Measurements from ENCODE around the gene SEMA3D. TPM values are rescaled to one million over a fixed set of nuclear protein-coding genes. Genes with fewer than 3 reads are reported as not detected.

The SEMA3D gene
- total RNA-seq, 1 experiment from 2014 or later = 0.61 TPM

- H3K4me3 Mint-ChIP-seq (ENCODE audit: unreplicated experiment) = no peak overlapping the region
These were observed 115.8 kb downstream of the SEMA3D start for GRCh38 chr7:85070967-85071628.

GRCh38 chr7:85068799-85069198 lies 118.1 kb downstream of the SEMA3D start:
- no peak for TF ChIP-seq CTCF (IDR thresholded peaks at IDR 0.05; ENCODE audit: insufficient read depth in 1 of 2, low read depth in 1 of 2, low read length in 1 of 2, severe bottlenecking in 1 of 2, unreplicated experiment in 1 of 2)
- Histone ChIP-seq H3K27me3 (replicated peaks; ENCODE audit: control insufficient read depth, insufficient read depth, low read length) (no peaks in the 10 kb centered on the region), H3K9me3 (no peaks in the 10 kb centered on the region), H3K36me3 (ENCODE audit: control insufficient read depth, insufficient read depth, low read length) (no peaks in the 10 kb centered on the region), H3K4me3 (ENCODE audit: low read depth, low read length) (no peak overlapping the region), H3K4me1 (peaks cover 11% of the 10 kb centered on the region)
- Mint-ChIP-seq H3K9me3 (ENCODE audit: unreplicated experiment) (no peaks in the 10 kb centered on the region), H3K27ac (ENCODE audit: unreplicated experiment) (no peak overlapping the region), H3K27me3 (ENCODE audit: insufficient read depth, unreplicated experiment) (no peaks in the 10 kb centered on the region), H3K36me3 (ENCODE audit: insufficient read depth, unreplicated experiment) (no peaks in the 10 kb centered on the region), H3K4me3 (ENCODE audit: unreplicated experiment) (no peak overlapping the region), H3K4me1 (ENCODE audit: low read depth, unreplicated experiment) (peaks cover 26% of the 10 kb centered on the region)
- ChIA-PET POLR2A (no interaction called here), CTCF (no interaction called here)
- intact Hi-C loops (cut with micrococcal nuclease; ENCODE audit: unreplicated experiment) = no loop called here
- no peak for DNase-seq
- no TSS peak for BruUV-seq (replicated peaks)

More at GRCh38 chr7:85070967-85071628, 115.8 kb downstream of the SEMA3D start:
- BruUV-seq (replicated peaks) = no TSS peak
- H3K4me1 Mint-ChIP-seq (ENCODE audit: low read depth, unreplicated experiment) = peaks cover 28% of the 10 kb centered on the region
- intact Hi-C loops (cut with micrococcal nuclease; ENCODE audit: unreplicated experiment) = no loop called here
- POLR2A ChIA-PET = no interaction called here
- Histone ChIP-seq H3K4me1 (peaks cover 25% of the 10 kb centered on the region), H3K4me3 (ENCODE audit: low read depth, low read length) (no peak overlapping the region), H3K9me3 (no peaks in the 10 kb centered on the region), H3K27me3 (replicated peaks; ENCODE audit: control insufficient read depth, insufficient read depth, low read length) (no peaks in the 10 kb centered on the region), H3K36me3 (ENCODE audit: control insufficient read depth, insufficient read depth, low read length) (no peaks in the 10 kb centered on the region)
- no peaks in the 10 kb centered on the region for H3K27me3 Mint-ChIP-seq (ENCODE audit: insufficient read depth, unreplicated experiment)
- no peak for TF ChIP-seq CTCF (IDR thresholded peaks at IDR 0.05; ENCODE audit: insufficient read depth in 1 of 2, low read depth in 1 of 2, low read length in 1 of 2, severe bottlenecking in 1 of 2, unreplicated experiment in 1 of 2)
- DNase-seq = no peak
- CTCF ChIA-PET = no interaction called here
- H3K27ac Mint-ChIP-seq (ENCODE audit: unreplicated experiment) = no peak overlapping the region
- H3K36me3 Mint-ChIP-seq (ENCODE audit: insufficient read depth, unreplicated experiment) = no peaks in the 10 kb centered on the region
- H3K9me3 Mint-ChIP-seq (ENCODE audit: unreplicated experiment) = no peaks in the 10 kb centered on the region

GRCh38 chr7:85067371-85067770 lies 119.5 kb downstream of the SEMA3D start:
- H3K36me3 Mint-ChIP-seq (ENCODE audit: insufficient read depth, unreplicated experiment) = no peaks in the 10 kb centered on the region
- no peaks in the 10 kb centered on the region for H3K9me3 ChIP-seq
- intact Hi-C loops (cut with micrococcal nuclease; ENCODE audit: unreplicated experiment) = no loop called here
- no peak overlapping the region for H3K4me3 Mint-ChIP-seq (ENCODE audit: unreplicated experiment)
- TF ChIP-seq CTCF (IDR thresholded peaks at IDR 0.05; ENCODE audit: insufficient read depth in 1 of 2, low read depth in 1 of 2, low read length in 1 of 2, severe bottlenecking in 1 of 2, unreplicated experiment in 1 of 2) = no peak
- H3K9me3 Mint-ChIP-seq (ENCODE audit: unreplicated experiment) = no peaks in the 10 kb centered on the region
- CTCF ChIA-PET = no interaction called here
- H3K4me3 ChIP-seq (ENCODE audit: low read depth, low read length) = no peak overlapping the region
- H3K36me3 ChIP-seq (ENCODE audit: control insufficient read depth, insufficient read depth, low read length) = no peaks in the 10 kb centered on the region
- H3K27me3 Mint-ChIP-seq (ENCODE audit: insufficient read depth, unreplicated experiment) = no peaks in the 10 kb centered on the region
- H3K27me3 ChIP-seq (replicated peaks; ENCODE audit: control insufficient read depth, insufficient read depth, low read length) = no peaks in the 10 kb centered on the region
- no TSS peak for BruUV-seq (replicated peaks)
- peaks cover 11% of the 10 kb centered on the region for H3K4me1 ChIP-seq
- peaks cover 26% of the 10 kb centered on the region for H3K4me1 Mint-ChIP-seq (ENCODE audit: low read depth, unreplicated experiment)
- POLR2A ChIA-PET = no interaction called here
- DNase-seq = no peak
- no peak overlapping the region for H3K27ac Mint-ChIP-seq (ENCODE audit: unreplicated experiment)

All from Caco-2 (cell line).